ENCODE results near the gene IRF2BPL.

IRF2BPL gene

GRCh38 chr14:77007975-77008421 lies 20.5 kb downstream of the IRF2BPL start:
- no peaks in the 10 kb centered on the region for H3K27me3 ChIP-seq (ENCODE audit: insufficient read depth, poor library complexity, severe bottlenecking)
- DNase-seq (ENCODE audit: low read depth in 1 of 2, low spot score in 1 of 2), result no peak
- H3K27ac ChIP-seq (replicated peaks), result no peak overlapping the region
- TF ChIP-seq CTCF (IDR thresholded peaks at IDR 0.05; ENCODE audit: insufficient read depth, low read length) (no peak), POLR2AphosphoS5 (IDR thresholded peaks at IDR 0.05; ENCODE audit: low read depth) (no peak)
- no peak overlapping the region for H3K4me3 ChIP-seq (replicated peaks; ENCODE audit: insufficient read depth, low read length)

GRCh38 chr14:77007183-77007974 lies 21.1 kb downstream of the IRF2BPL start:
- no peak for DNase-seq (ENCODE audit: low read depth in 1 of 2, low spot score in 1 of 2)
- no peak overlapping the region for H3K27ac ChIP-seq (replicated peaks)
- H3K4me3 ChIP-seq (replicated peaks; ENCODE audit: insufficient read depth, low read length), result no peak overlapping the region
- H3K27me3 ChIP-seq (ENCODE audit: insufficient read depth, poor library complexity, severe bottlenecking), result no peaks in the 10 kb centered on the region
- no peak for TF ChIP-seq POLR2AphosphoS5 (IDR thresholded peaks at IDR 0.05; ENCODE audit: low read depth)
- TF ChIP-seq SPI1 (IDR thresholded peaks at IDR 0.05; ENCODE audit: borderline replicate concordance, low read depth), result no peak
- TF ChIP-seq GABPA (IDR thresholded peaks at IDR 0.05; ENCODE audit: low read depth), result no peak
- TF ChIP-seq REST (IDR thresholded peaks at IDR 0.05; ENCODE audit: insufficient replicate concordance, low read depth), result no peak
- TF ChIP-seq CTCF (IDR thresholded peaks at IDR 0.05; ENCODE audit: insufficient read depth, low read length), result no peak

DNA sequence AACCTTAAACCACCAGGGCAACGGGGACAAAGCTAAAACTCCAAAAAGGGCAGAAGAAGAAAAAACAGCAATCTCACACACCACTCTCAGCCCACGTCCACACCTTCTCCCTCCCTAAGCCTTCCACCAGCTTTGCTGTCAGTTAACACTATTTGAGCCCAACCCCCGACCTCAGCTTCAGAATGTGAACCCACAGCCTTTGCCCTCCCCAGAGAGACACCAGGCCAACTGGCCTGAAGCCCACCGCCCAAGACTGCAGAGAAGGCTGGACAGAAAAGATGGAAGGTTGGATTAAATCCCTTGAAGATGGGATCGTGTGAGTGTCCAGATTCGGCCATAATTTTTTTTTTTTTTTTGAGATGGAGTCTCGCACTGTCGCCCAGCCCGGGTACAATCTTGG lies 22.4 kb downstream of the IRF2BPL start:
- H3K27ac ChIP-seq (replicated peaks), result no peak overlapping the region
- no peak for DNase-seq (ENCODE audit: low read depth in 1 of 2, low spot score in 1 of 2)
- H3K4me3 ChIP-seq (replicated peaks; ENCODE audit: insufficient read depth, low read length), result no peak overlapping the region
- TF ChIP-seq CTCF (IDR thresholded peaks at IDR 0.05; ENCODE audit: insufficient read depth, low read length) (no peak), REST (IDR thresholded peaks at IDR 0.05; ENCODE audit: insufficient replicate concordance, low read depth) (no peak), GABPA (IDR thresholded peaks at IDR 0.05; ENCODE audit: low read depth) (no peak), SPI1 (IDR thresholded peaks at IDR 0.05; ENCODE audit: borderline replicate concordance, low read depth) (no peak), POLR2AphosphoS5 (IDR thresholded peaks at IDR 0.05; ENCODE audit: low read depth) (no peak)
- H3K27me3 ChIP-seq (ENCODE audit: insufficient read depth, poor library complexity, severe bottlenecking), result no peaks in the 10 kb centered on the region

DNA sequence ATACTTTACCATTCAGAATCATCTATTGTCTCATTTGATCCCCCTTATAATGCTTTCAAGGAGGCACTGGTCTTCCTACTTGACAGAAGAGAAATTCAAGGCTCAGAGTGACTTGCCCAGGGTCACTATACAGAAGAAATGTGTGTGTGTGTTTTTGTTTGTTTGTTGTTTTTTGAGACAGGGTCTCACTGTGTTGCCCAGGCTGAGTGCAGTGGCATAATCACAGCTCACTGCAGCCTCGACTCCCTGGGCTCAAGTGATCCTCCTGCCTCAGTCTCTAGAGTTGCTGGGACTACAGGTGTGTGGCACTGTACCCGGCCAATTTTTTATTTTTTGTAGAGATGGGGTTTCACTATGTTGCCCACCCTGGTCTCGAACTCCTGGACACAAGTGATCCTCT lies 22.9 kb downstream of the IRF2BPL start:
- TF ChIP-seq REST (IDR thresholded peaks at IDR 0.05; ENCODE audit: insufficient replicate concordance, low read depth), result no peak
- TF ChIP-seq SPI1 (IDR thresholded peaks at IDR 0.05; ENCODE audit: borderline replicate concordance, low read depth), result no peak
- TF ChIP-seq GABPA (IDR thresholded peaks at IDR 0.05; ENCODE audit: low read depth), result no peak
- no peak for TF ChIP-seq POLR2AphosphoS5 (IDR thresholded peaks at IDR 0.05; ENCODE audit: low read depth)
- TF ChIP-seq CTCF (IDR thresholded peaks at IDR 0.05; ENCODE audit: insufficient read depth, low read length), result no peak
- H3K4me3 ChIP-seq (replicated peaks; ENCODE audit: insufficient read depth, low read length), result no peak overlapping the region
- no peak overlapping the region for H3K27ac ChIP-seq (replicated peaks)
- no peak for DNase-seq (ENCODE audit: low read depth in 1 of 2, low spot score in 1 of 2)
- H3K27me3 ChIP-seq (ENCODE audit: insufficient read depth, poor library complexity, severe bottlenecking), result no peaks in the 10 kb centered on the region

Data from HL-60 (cell line).